K562 (cell line): ENCODE results near the gene DOK4. TPM values are rescaled to one million over a fixed set of nuclear protein-coding genes. Genes with fewer than 3 reads are reported as not detected.
A peak's percentile ranks its signal among the peaks of the same experiment; 100 is the strongest.

Source experiments
- CREBBP ChIP-seq: IDR thresholded peaks from one replicate; pipeline ENCODE4 v1.6.1; 2012; ENCODE audit warnings: low read depth, mild to moderate bottlenecking, control low read depth, inconsistent platforms, low read length
- ELK1 ChIP-seq: sonication (generic); formaldehyde crosslinking; IDR thresholded peaks from 2 replicates; pipeline ENCODE4 v1.8.1; 2022; ENCODE audit warnings: missing genetic modification reagents
- FUS ChIP-seq: fragments of 200-400 bp; formaldehyde crosslinking; optimal IDR thresholded peaks from 2 replicates; pipeline ENCODE3; 2017; ENCODE audit warnings: low read depth, low read length
- HDAC2 ChIP-seq: fragments of 450-650 bp; IDR thresholded peaks from 2 replicates; pipeline ENCODE4 v1.6.1; 2016; ENCODE audit warnings: mild to moderate bottlenecking
- HDGF ChIP-seq: fragments of 450-650 bp; IDR thresholded peaks from 2 replicates; pipeline ENCODE4 v1.6.1; 2016
- MECOM ChIP-seq: fragments of 250-450 bp; sonication (Bioruptor Pico); IDR thresholded peaks from 2 replicates; pipeline ENCODE4 v1.8.0; 2022; ENCODE audit warnings: inconsistent platforms
- MYC ChIP-seq, 2 experiments: fragments of 250-450 bp in 1 of 2; sonication (Bioruptor Pico) in 1 of 2; IDR thresholded peaks; 2 replicates each; pipeline versions ENCODE4 v1.5.1 to v1.6.1; 2012 to 2021; ENCODE audit warnings: low read depth in 2 of 2, borderline replicate concordance in 1 of 2, improper control_type of control experiment in 1 of 2, low read length in 1 of 2, mild to moderate bottlenecking in 1 of 2, moderate library complexity in 1 of 2
- NEUROD1 ChIP-seq: fragments of 150-350 bp; IDR thresholded peaks from 2 replicates; pipeline ENCODE4 v1.6.1; 2014; ENCODE audit warnings: borderline replicate concordance, low read length, low read depth; ENCODE audit not compliant: partially characterized antibody
- NR4A1 ChIP-seq, 2 experiments: fragments of 250-450 bp in 1 of 2; fragments of 450-650 bp in 1 of 2; sonication (Bioruptor Pico) in 1 of 2; IDR thresholded peaks; 2 replicates each; pipeline versions ENCODE4 v1.4.0 to v1.6.1; 2016 to 2020; ENCODE audit warnings: mild to moderate bottlenecking in 2 of 2, missing compliant biosample characterization in 1 of 2, missing genetic modification characterization in 1 of 2, moderate library complexity in 1 of 2
- PCBP2 ChIP-seq: fragments of 200-400 bp; formaldehyde crosslinking; IDR thresholded peaks from 2 replicates; pipeline ENCODE4 v1.6.1; 2018; ENCODE audit warnings: low read length, low read depth, mild to moderate bottlenecking, moderate library complexity; ENCODE audit not compliant: poor library complexity, severe bottlenecking
- POLR2B ChIP-seq: fragments of 450-650 bp; IDR thresholded peaks from 2 replicates; pipeline ENCODE4 v1.6.1; 2018; ENCODE audit warnings: low read depth; ENCODE audit not compliant: partially characterized antibody
- RFX1 ChIP-seq: fragments of 450-650 bp; IDR thresholded peaks from 2 replicates; pipeline ENCODE4 v1.6.1; 2016; ENCODE audit warnings: mild to moderate bottlenecking, moderate library complexity
- SREBF1 ChIP-seq: fragments of 150-350 bp; IDR thresholded peaks from 2 replicates; pipeline ENCODE4 v1.6.1; 2014; ENCODE audit warnings: antibody characterized with exemption, low read depth, low read length, borderline replicate concordance
- TAL1 ChIP-seq: fragments of 450-650 bp; IDR thresholded peaks from 2 replicates; pipeline ENCODE4 v1.6.1; 2016; ENCODE audit warnings: mild to moderate bottlenecking
- WHSC1 ChIP-seq: IDR thresholded peaks from one replicate; pipeline ENCODE4 v1.6.1; 2012; ENCODE audit warnings: low read length, control low read depth, inconsistent platforms
- ZBTB7A ChIP-seq: IDR thresholded peaks from 2 replicates; pipeline ENCODE4 v1.6.1; 2011; ENCODE audit warnings: low read depth, mild to moderate bottlenecking, low read length, moderate library complexity, borderline replicate concordance; ENCODE audit not compliant: control insufficient read depth
- ZNF124 ChIP-seq: sonication (generic); formaldehyde crosslinking; IDR thresholded peaks from 2 replicates; pipeline ENCODE4 v1.8.1; 2022; ENCODE audit warnings: missing genetic modification reagents
- ZNF695 ChIP-seq: fragments of 450-650 bp; formaldehyde crosslinking; IDR thresholded peaks from 2 replicates; pipeline ENCODE4 v1.4.0; 2020; ENCODE audit warnings: mild to moderate bottlenecking, moderate library complexity
- ZNF778 ChIP-seq: fragments of 450-650 bp; formaldehyde crosslinking; IDR thresholded peaks from 2 replicates; pipeline ENCODE4 v1.4.0; 2020; ENCODE audit warnings: mild to moderate bottlenecking, moderate library complexity
- polyA plus RNA-seq, 8 experiments: library from polyadenylated mRNA; depleted of rRNA in 4 of 8; stranded (reverse) in 5 of 8; unstranded in 3 of 8; fragments of >200 nt; fragmentation: Nextera tagmentation in 2 of 8; fragmentation: Illumina TruSeq in 1 of 8; extraction: Ambion mirVana in 2 of 8; extraction: Trizol in 1 of 8; gene quantifications; 2 replicates each; pipeline versions ENCODE4 v1.2.1 to v1.2.3, GENCODE V29; 2011 to 2014; ENCODE audit warnings: inconsistent platforms in 1 of 8, missing spikeins in 1 of 8
- total RNA-seq, 7 experiments: library from RNA; depleted of rRNA in 6 of 7; stranded (reverse); fragments of >200 nt in 6 of 7; fragmentation: Illumina TruSeq in 2 of 7; extraction: Trizol in 2 of 7; gene quantifications; 2 replicates each; pipeline versions ENCODE4 v1.2.1 to v1.2.3, GENCODE V29; 2011 to 2021; ENCODE audit warnings: low replicate concordance in 1 of 7
- TF ChIP-seq, protein P1 (sequence below): fragments of 450-650 bp; IDR thresholded peaks from one replicate; pipeline ENCODE4 v1.6.1; 2018; ENCODE audit warnings: mild to moderate bottlenecking, moderate library complexity; ENCODE audit not compliant: partially characterized antibody
- TF ChIP-seq, protein P2 (sequence below): fragments of 250-450 bp; sonication (Bioruptor Pico); IDR thresholded peaks from 2 replicates; pipeline ENCODE4 v1.4.0; 2020; ENCODE audit warnings: mild to moderate bottlenecking, moderate library complexity

Gene DOK4
- total and polyA plus RNA-seq, 9 of the 15 experiments (the other 6 are each of a cell fraction or from before 2014, with no cell fraction given): 0.10 to 14.4 (median 8.3) TPM

DNA sequence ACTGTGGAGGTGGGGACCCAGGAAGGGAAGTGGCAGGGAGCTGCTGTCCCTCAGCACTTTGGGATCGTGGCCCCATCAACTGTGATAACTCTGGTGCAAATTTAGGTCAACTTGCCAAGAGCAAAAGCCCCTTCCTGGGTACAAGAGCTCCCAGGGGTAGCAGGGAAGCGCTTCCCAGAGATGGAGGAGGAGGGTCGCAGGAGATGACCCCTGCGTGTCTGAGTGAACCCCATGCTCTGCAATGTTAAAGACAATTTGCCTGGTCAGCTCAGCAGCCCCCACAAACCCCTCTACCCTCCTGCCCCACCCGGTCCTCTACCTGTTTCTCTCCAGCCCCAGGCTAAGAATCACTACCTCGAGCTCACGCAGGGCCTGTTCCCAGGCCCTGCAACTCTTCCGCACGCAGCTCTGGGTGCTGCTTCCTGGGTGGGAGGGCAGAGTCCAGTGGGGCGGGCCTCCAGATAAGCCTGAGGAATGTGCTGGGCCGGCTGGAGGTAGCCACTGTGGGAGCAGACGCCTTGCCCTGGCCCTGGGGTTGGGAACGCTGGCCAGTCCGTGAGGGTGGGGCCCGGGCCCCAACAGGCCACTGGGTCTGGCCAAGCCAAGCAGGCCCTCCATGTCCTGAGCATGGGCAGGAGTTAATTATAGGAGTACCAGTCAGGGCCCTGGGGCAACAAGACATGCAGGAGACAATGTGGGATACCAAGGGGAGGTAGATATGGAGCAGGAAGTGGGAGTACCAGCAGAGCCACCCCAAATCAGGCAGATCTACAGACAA is 6.1 kb downstream of the DOK4 start (continued):
- TF ChIP-seq ZBTB7A: peak; percentile 34; the same call in 1 of the 2 replicates
- TF ChIP-seq PCBP2: no peak
- no peak for TF ChIP-seq TAL1
- no peak for TF ChIP-seq ZNF124
- no peak for TF ChIP-seq CREBBP
- no peak for TF ChIP-seq FUS
- TF ChIP-seq, protein P1, sequence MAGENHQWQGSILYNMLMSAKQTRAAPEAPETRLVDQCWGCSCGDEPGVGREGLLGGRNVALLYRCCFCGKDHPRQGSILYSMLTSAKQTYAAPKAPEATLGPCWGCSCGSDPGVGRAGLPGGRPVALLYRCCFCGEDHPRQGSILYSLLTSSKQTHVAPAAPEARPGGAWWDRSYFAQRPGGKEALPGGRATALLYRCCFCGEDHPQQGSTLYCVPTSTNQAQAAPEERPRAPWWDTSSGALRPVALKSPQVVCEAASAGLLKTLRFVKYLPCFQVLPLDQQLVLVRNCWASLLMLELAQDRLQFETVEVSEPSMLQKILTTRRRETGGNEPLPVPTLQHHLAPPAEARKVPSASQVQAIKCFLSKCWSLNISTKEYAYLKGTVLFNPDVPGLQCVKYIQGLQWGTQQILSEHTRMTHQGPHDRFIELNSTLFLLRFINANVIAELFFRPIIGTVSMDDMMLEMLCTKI: no peak
- no peak for TF ChIP-seq ELK1 (CRISPR knock-in tag)
- TF ChIP-seq SREBF1: no peak
- TF ChIP-seq HDGF: no peak
- no peak for TF ChIP-seq HDAC2
- TF ChIP-seq, protein P2, sequence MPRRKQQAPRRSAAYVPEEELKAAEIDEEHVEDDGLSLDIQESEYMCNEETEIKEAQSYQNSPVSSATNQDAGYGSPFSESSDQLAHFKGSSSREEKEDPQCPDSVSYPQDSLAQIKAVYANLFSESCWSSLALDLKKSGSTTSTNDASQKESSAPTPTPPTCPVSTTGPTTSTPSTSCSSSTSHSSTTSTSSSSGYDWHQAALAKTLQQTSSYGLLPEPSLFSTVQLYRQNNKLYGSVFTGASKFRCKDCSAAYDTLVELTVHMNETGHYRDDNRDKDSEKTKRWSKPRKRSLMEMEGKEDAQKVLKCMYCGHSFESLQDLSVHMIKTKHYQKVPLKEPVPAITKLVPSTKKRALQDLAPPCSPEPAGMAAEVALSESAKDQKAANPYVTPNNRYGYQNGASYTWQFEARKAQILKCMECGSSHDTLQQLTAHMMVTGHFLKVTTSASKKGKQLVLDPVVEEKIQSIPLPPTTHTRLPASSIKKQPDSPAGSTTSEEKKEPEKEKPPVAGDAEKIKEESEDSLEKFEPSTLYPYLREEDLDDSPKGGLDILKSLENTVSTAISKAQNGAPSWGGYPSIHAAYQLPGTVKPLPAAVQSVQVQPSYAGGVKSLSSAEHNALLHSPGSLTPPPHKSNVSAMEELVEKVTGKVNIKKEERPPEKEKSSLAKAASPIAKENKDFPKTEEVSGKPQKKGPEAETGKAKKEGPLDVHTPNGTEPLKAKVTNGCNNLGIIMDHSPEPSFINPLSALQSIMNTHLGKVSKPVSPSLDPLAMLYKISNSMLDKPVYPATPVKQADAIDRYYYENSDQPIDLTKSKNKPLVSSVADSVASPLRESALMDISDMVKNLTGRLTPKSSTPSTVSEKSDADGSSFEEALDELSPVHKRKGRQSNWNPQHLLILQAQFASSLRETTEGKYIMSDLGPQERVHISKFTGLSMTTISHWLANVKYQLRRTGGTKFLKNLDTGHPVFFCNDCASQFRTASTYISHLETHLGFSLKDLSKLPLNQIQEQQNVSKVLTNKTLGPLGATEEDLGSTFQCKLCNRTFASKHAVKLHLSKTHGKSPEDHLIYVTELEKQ: no peak
- peak; percentile 41; the same call in 1 of the 2 replicates for TF ChIP-seq MYC (IDR thresholded peaks at IDR 0.05; ENCODE audit: low read depth, low read length)
- no peak for TF ChIP-seq MYC (CRISPR knock-in tag; IDR thresholded peaks at IDR 0.05; ENCODE audit: borderline replicate concordance, low read depth)
- TF ChIP-seq POLR2B: no peak
- TF ChIP-seq ZNF778 (CRISPR knock-in tag): no peak
- no peak for TF ChIP-seq WHSC1
- TF ChIP-seq NR4A1 (CRISPR knock-in tag; IDR thresholded peaks at IDR 0.05): no peak
- TF ChIP-seq NR4A1 (tag; IDR thresholded peaks at IDR 0.05): no peak
- TF ChIP-seq NEUROD1: no peak
- TF ChIP-seq ZNF695: no peak
- TF ChIP-seq RFX1: no peak
- no peak for TF ChIP-seq MECOM (CRISPR knock-in tag)
